HG02588 (cell line): ENCODE results near the gene HAO1.

Experiments used
- ATAC-seq: cut with Tn5 transposase; IDR thresholded peaks from one replicate; pipeline ENCODE4 v1.9.1; 2021; ENCODE audit warnings: mild to moderate bottlenecking, moderate library complexity; ENCODE audit not compliant: unreplicated experiment

HAO1 gene

GRCh38 chr20:7930343-7930742 lies 9.9 kb downstream of the HAO1 start:
- no peak for ATAC-seq

DNA sequence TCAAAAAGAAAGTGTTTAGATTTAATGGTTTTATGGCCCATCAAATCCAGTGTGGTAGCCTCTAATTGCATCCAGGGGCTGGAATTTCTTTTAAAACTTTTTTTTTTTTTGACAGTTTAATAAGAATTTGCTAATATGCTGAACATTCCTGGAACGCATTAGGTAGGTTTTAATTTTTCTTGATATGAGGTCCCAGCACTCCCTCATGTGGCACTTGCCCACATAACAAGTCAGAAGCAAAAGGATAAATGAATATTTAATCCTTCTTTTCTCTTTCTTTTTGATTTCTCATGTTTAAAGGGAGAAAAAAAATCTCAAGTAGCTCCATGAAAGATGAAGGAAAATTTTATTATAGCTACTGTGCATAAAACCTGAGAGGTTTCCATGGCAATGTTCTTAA lies 13.5 kb downstream of the HAO1 start:
- no peak for ATAC-seq

GRCh38 chr20:7926323-7926722 lies 13.9 kb downstream of the HAO1 start:
- ATAC-seq: no peak

GRCh38 chr20:7924692-7925091 lies 15.6 kb downstream of the HAO1 start:
- no peak for ATAC-seq

DNA sequence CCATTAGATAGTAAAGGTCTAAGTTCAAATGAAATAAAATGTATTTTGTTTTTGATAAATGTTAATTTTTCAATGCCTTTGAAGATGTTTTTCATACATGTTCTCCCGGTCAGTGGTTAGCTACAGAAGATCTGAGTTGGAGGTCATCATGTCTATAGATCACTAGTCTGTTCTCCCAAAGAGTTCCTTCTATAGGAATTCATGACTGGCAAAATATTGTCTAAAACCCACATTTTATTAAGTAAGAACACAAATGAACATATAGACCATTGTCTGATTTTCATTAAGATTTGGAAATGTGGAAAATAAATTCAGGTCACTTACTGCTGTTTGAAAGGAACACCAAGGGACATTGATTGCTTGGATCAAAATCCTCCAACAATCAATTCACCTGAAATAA lies 23.6 kb downstream of the HAO1 start:
- ATAC-seq: no peak

GRCh38 chr20:7912551-7912950 lies 27.7 kb downstream of the HAO1 start:
- no peak for ATAC-seq

DNA sequence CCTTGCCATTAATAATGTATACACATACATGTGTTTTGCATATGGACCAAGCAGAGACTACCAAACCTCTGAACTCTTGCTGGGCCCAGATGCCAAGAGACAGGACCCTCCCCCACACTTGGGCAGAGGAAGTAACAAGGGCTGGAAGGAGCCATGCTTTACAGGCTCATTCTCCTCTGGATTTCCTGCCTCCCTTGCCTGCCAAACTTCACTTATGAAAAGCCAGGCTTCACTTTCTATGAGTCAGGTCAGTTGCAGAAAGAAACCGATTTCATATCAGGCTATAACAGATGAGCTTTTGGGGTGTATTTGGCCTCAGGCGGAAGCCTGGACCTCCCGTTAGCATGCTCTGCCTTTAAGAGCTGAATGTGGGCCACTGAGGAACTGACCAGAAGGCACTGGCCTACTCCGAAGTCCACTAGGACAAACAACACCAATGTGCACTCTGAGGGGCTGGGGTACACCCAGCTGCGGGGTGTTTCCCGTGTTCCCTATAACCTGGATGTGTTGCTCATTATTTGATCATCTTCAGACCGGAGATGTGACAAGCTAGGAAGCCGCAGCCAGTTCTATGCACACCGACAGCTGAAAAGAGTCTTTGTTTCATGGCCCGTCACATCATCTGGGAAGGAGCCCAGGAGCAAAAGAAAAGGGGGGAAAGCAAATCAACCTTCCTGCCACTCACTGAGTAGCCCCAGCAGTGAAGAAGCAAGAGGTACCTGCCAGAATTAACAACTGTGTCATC lies 28.5 kb downstream of the HAO1 start:
- no peak for ATAC-seq

GRCh38 chr20:7908905-7909304 lies 31.4 kb downstream of the HAO1 start:
- no peak for ATAC-seq

GRCh38 chr20:7903429-7903828 lies 36.8 kb downstream of the HAO1 start:
- no peak for ATAC-seq

- no peak for ATAC-seq
These were observed 37.4 kb downstream of the HAO1 start for GRCh38 chr20:7902879-7903278.

DNA sequence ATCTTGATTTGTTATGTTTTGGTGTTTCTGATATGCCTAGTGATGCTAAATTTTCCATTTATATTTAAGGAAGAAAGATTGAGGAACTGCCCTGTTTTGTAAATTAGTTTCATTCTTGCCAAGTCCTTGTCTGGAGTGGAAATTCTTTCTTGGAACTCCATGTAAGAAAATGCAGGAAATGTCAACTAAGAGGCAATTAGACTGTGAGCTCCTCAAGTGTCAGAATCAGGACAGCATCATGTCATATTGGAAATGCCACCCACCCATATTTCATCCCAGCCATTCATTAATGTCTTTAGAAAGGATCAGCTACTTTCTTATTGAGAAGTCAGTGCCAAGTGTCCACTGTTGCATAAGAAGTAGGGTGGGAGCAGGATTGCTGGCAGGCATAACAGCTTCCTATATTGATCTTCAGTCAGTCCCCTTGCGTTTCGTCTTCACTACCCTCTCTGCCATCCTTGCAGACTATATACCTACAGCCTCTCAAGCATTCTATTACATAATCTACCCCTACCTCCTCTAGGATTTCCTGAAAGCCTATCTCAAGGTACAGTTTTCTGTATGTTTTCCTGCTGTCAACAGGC lies 42.4 kb downstream of the HAO1 start:
- ATAC-seq: no peak

- ATAC-seq: no peak
These were observed 47.1 kb downstream of the HAO1 start for GRCh38 chr20:7893014-7893730.

GRCh38 chr20:7891705-7892104 lies 48.6 kb downstream of the HAO1 start:
- ATAC-seq: no peak

DNA sequence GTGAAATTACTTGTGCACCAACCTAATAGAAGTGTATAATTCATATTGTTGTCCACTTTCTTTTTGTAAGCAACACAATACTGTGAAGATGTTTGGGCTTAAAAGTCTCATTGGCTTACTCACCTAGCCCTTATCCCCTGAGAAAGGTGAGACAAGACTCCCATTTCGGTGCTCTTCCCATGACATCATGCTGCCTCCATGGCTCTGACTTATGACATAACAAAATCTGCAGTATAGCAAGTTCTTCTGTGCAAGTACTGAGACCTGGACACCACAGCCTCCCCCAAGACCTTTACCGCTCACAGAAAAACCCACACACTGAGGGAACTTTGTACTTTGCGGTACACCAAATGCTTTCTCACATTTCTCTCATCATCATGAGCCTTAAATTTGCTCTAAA lies 50.5 kb downstream of the HAO1 start:
- ATAC-seq: no peak

- ATAC-seq: no peak
These were observed 56.5 kb downstream of the HAO1 start for GRCh38 chr20:7883741-7884140.

- ATAC-seq: no peak
These were observed 56.9 kb downstream of the HAO1 start for GRCh38 chr20:7883309-7883708.

GRCh38 chr20:7882076-7882475 lies 58.2 kb downstream of the HAO1 start:
- no peak for ATAC-seq

DNA sequence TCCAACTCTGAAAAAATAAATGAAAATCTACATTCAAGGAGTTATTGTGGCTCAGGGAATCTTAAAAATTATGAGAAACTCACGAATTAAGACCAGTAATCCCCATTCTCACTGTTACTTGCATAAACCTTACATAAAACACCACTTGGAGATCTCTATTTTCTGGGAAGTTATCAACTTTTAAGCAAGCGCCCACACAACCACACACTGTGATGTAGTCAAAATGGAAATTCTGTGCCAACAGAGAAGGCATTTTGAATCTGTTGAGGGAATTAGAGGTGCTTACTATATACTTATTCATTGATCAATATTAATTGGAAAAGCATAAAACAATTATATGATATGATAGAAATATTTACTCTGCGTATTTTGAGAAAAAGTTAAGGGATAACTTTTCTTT lies 58.7 kb downstream of the HAO1 start:
- ATAC-seq: no peak

- no peak for ATAC-seq
These were observed 60.4 kb downstream of the HAO1 start for GRCh38 chr20:7879883-7880282.

GRCh38 chr20:7868108-7868507 lies 72.2 kb downstream of the HAO1 start:
- no peak for ATAC-seq

DNA sequence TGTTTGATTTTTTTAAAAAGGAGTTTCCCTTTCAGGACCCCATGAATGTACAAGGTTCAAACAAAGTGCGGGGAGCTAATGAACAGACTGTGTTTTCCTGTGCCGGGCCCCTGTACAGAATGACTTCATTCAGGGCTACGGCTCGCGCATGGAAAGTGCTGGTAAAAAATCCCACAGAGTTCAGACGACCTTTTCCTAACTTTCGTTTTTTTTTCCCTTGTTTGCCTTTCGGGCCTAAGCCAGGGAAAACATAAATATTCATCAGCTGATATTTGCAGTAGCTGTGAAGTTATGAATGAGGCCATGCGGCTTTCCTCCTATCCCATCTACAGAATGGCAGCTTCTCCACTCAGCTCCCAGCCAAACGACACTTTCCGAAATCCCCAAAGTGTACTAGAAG lies 74.0 kb downstream of the HAO1 start:
- ATAC-seq: no peak

DNA sequence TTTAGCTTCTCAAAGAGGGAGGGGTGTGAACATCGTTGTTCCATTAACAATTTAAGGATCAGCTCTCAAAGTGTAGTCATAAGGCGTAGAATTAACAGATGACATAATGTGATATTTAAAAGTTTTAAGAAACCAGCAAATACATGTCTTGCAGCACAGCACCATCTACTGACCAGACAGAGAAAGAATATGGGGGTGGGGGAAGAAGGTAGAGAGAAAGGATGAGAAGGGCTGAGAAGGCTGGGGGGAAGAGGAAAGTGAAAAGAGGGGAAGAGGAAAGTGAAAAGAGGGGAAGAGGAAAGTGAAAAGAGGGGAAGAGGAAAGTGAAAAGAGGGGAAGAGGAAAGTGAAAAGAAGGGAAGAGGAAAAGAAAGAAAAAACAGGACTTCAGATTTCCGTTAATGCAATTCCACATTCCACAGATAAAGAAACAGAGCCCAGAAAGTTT lies 80.9 kb downstream of the HAO1 start:
- peak; percentile 55 for ATAC-seq
